GM19467 (cell line): Measurements from ENCODE around the gene MAPK10.
"Not testable (repeated sequence)": the region's sequence is repeated elsewhere in the genome, so short reads cannot be mapped to it uniquely, and the experiment has no call there.

Source experiments
- ATAC-seq: cut with Tn5 transposase; IDR thresholded peaks from one replicate; pipeline ENCODE4 v1.9.1; 2021; ENCODE audit warnings: mild to moderate bottlenecking, moderate library complexity; ENCODE audit not compliant: unreplicated experiment

MAPK10 gene

DNA sequence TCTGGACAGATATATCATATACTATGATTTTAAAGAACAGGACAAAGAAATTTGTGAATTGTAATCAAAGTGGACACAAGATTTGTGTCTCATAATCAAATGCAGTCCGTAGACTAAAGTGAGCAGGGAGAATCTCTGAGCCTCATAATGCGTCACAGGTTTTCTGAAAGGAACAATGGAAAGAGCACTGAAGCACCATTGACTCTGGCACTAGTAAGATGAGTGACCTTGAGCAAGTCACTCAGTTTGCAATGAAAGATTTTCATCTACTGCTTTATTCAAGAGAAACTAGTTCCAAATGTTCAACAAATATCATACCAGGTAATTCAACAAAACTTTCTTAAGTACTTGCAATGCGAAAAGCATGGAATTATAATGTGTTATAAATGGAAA lies 315.3 kb downstream of the MAPK10 start:
- no peak for ATAC-seq

GRCh38 chr4:86043755-86044592 lies 315.9 kb downstream of the MAPK10 start:
- peak; percentile 78 for ATAC-seq

DNA sequence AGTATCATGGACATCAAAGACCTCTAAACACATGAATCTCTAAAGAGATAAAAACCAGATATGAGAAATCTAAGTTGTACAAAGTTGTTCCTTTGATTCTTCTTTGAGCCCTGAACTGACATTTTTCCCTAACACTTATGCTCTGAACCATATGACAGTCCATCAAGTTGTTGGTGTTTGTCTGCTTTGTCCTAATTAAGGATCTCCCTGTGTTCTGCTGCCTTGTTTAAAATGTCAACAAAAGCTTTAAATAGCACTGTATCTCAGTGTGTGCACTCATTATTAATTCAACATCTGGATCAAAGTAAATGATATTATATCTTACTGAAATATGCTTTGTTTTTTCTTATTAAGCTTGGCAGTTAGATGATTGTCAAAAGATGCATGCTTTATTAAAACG lies 321.8 kb downstream of the MAPK10 start:
- no peak for ATAC-seq

DNA sequence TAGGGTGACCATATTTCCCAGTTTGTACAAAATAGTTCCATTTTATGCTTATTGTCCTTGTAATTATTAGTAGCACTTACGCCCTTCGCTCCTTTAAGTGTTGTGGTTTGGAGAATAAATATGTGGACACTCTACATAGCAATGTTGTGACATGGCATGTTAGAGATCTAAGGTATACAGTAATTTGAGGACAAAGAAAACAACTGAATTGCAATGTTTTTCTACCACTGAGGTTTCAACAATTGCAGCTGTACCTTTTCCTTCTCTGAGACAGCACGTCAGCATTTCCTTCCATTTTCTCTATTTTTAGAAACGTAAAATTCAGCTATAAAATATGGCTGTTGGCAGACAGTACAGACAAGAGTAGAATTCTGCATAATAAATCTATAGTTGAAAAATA lies 323.1 kb downstream of the MAPK10 start:
- ATAC-seq: no peak

- no peak for ATAC-seq
Measured at GRCh38 chr4:86035688-86036087, 324.2 kb downstream of the MAPK10 start.

- ATAC-seq: no peak
Measured at GRCh38 chr4:86034616-86035015, 325.2 kb downstream of the MAPK10 start.

- ATAC-seq: no peak
Measured at GRCh38 chr4:86033171-86033570, 326.7 kb downstream of the MAPK10 start.

- ATAC-seq: no peak
Measured at GRCh38 chr4:86032476-86033022, 327.3 kb downstream of the MAPK10 start.

- no peak for ATAC-seq
Measured at GRCh38 chr4:86031927-86032326, 327.9 kb downstream of the MAPK10 start.

GRCh38 chr4:86026720-86027119 lies 333.1 kb downstream of the MAPK10 start:
- ATAC-seq: no peak

DNA sequence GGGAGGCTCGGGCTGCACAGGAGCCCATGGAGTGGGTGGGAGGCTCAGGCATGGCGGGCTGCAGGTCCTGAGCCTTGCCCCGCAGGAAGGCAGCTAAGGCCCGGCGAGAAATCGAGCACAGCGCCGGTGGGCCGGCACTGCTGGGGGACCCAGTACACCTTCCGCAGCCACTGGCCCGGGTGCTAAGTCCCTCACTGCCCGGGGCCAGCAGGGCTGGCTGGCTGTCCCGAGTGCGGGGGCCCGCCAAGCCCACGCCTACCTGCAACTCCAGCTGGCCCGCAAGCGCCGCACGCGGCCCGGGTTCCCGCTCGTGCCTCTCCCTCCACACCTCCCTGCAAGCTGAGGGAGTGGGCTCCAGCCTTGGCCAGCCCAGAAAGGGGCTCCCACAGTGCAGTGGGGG lies 338.2 kb downstream of the MAPK10 start:
- ATAC-seq: not testable (repeated sequence)

DNA sequence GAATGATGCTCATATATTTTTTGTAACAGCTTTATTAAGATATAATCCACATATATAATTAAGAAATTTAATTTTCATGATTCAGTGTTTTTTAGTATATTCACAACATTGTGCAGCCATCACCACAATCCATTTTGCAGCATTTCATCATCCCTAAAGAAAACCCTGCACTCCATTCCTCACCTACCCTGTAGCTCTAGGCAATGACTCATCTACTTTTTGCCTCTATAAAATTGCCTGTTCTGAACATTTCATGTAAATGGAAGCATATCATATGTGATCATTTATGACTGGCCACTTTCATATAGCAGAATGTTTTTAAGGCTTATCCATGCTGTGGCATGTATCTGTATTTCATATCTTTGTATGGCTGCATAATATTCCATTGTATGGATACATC lies 339.9 kb downstream of the MAPK10 start:
- ATAC-seq: no peak

- ATAC-seq: no peak
Measured at GRCh38 chr4:86019362-86019761, 340.5 kb downstream of the MAPK10 start.

- ATAC-seq: no peak
Measured at GRCh38 chr4:86015412-86016350, 344.2 kb downstream of the MAPK10 start.

DNA sequence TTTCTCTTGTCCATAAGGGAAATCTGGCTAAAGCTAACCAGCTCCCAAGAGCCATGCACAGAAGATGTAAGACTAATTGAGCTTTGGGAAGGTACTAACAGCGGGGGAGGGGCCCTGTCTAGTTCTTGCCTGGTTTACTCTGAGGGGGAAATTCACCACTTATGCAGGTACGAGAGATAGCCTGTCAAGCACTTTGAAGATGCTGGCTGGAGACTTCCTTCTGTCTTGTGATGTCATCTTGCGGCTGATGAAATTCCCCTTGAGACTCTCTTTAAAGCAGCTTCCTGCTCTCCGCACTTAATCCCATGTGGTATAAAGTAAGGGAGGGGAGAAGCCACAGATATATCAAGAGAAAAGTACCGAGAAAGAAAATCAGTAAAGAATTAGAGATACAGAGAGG lies 345.3 kb downstream of the MAPK10 start:
- peak; percentile 78 for ATAC-seq

DNA sequence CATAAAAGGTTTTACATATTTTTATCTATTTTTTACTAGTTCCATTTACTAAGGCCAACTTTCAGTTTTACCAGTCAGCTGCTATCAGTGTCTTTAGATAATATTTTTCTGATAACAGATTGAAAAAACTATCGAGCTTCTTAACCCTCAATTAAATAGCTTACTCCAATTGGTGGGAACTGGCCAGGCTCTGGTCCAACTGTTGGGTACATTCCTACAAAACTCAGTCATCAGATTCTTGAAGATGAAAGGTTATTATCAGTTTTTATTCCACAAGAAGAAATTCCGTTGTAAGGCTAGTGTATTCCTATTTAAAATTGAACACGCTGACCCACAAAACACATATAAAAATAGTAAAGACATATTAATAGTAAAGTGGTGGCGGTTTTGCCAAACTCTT lies 346.2 kb downstream of the MAPK10 start:
- ATAC-seq: no peak

GRCh38 chr4:86011117-86011516 lies 348.7 kb downstream of the MAPK10 start:
- no peak for ATAC-seq

DNA sequence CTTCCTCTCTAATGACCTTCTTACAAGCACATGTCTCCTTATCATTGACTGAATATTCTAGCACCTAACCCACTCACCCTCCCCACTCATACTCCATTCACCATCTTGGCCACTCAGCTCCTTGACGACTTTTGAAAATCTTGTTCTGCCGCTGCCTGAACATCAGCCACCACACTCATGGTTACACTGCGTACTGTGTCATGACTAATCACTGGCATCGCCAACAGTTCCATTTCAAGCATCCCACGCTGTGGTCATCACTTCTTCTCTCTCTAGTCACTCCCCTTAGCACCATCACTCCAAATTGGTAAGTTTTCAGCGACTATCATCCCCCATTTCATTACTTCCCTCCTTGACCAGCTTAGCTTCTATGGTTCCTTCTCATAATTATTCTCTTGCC lies 352.8 kb downstream of the MAPK10 start:
- ATAC-seq: no peak

DNA sequence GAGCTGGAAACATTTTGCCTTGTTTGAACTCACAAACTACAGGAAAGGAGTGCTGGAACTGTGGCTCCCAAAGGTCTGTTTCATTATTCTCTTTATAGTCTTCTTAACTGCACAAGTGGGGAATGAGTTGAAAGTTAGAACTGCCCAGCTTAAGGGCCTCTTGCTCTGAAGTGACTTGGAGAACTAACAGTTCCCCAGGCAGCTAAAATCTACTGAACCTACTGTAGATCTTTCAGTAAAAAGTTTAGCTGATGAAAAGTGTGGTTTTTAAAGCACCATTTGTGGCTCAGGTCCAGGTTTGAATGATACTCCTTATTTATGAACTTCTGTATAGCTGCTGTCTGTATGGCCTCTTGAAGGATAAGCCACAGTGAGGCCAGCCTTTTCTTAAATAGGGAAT lies 353.8 kb downstream of the MAPK10 start:
- ATAC-seq: no peak

DNA sequence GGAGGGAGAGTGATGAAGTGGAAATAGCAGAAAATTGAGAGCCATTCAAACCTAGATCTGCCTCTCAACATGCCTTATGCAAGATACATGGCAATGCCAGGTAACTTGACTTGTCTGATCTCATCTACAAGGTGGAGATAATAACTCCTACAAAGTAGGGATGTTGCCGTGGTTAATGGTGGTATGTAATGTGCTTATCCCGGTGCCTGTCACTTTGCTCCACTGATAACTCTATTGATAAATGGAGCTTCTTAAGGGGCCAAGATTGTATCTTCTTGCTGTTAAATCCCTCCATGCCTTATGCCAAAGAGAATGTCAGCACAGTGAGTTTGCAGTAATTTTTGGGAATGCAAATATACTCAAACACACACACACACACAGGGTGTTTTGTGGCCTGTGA lies 355.8 kb downstream of the MAPK10 start:
- ATAC-seq: no peak

DNA sequence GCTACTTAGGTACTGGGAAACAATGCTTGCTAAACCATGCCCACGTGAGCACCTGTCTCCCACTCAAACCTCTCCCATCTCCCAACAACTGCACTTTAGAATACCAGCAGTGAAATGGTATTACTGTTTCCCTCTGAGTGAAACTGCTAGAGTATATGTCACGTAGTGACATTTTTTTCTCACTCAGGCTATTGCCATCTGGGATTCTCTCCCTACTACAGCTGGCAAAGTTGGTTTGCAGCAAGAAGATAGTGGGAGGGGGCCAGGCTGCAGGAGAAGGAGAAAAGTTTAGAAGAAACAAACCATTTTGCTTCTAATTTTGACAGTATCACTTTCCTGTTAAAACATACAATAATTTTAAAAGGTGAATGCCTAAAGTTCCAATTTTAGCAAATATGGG lies 358.3 kb downstream of the MAPK10 start:
- ATAC-seq: no peak

DNA sequence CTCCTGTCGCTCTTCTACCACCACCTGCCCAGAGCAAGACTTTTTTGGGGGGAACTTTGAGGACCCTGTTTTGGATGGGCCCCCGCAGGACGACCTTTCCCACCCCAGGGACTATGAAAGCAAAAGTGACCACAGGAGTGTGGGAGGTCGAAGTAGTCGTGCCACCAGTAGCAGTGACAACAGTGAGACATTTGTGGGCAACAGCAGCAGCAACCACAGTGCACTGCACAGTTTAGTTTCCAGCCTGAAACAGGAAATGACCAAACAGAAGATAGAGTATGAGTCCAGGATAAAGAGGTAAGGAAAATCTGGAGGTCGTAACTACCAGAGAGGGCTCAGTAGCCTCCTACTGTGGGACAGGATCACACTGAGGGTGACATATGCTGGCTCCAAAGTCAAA lies 364.5 kb downstream of the MAPK10 start:
- peak; percentile 50 for ATAC-seq
